K562 (cell line): ENCODE results near the gene UNKL. TPM values are rescaled to one million over a fixed set of nuclear protein-coding genes. Genes with fewer than 3 reads are reported as not detected.

Source experiments
- CBFB ChIP-seq: sonication (generic); formaldehyde crosslinking; IDR thresholded peaks from 2 replicates; pipeline ENCODE4 v1.4.0; 2020; ENCODE audit warnings: mild to moderate bottlenecking, missing genetic modification reagents
- DACH1 ChIP-seq: fragments of 450-650 bp; IDR thresholded peaks from 2 replicates; pipeline ENCODE4 v1.6.1; 2018; ENCODE audit not compliant: partially characterized antibody
- ELF2 ChIP-seq: fragments of 250-450 bp; sonication (Bioruptor Pico); IDR thresholded peaks from 2 replicates; pipeline ENCODE4 v1.5.0; 2021; ENCODE audit warnings: mild to moderate bottlenecking
- HNRNPUL1 ChIP-seq: fragments of 200-400 bp; formaldehyde crosslinking; IDR thresholded peaks from 2 replicates; pipeline ENCODE4 v1.6.1; 2017; ENCODE audit warnings: low read length
- ILK ChIP-seq: fragments of 450-650 bp; IDR thresholded peaks from 2 replicates; pipeline ENCODE4 v1.6.1; 2016; ENCODE audit warnings: missing genetic modification characterization, low read depth, mild to moderate bottlenecking, missing compliant biosample characterization, moderate library complexity, borderline replicate concordance
- IRF1 ChIP-seq: sonication (generic); formaldehyde crosslinking; IDR thresholded peaks from 2 replicates; pipeline ENCODE4 v1.8.0; 2022; ENCODE audit warnings: missing genetic modification reagents, mild to moderate bottlenecking, borderline replicate concordance
- MEF2D ChIP-seq: conservative IDR thresholded peaks from 2 replicates; pipeline ENCODE4 v1.6.1; 2016; ENCODE audit warnings: low read depth, missing genetic modification characterization, missing compliant biosample characterization
- SAP30 ChIP-seq: fragments of 200-600 bp; sonication (generic); IDR thresholded peaks from 2 replicates; pipeline ENCODE4 v1.6.1; 2012; ENCODE audit warnings: borderline replicate concordance, low read depth, mild to moderate bottlenecking, moderate library complexity, low read length, control low read depth, inconsistent platforms; ENCODE audit not compliant: insufficient read depth, poor library complexity, severe bottlenecking
- SIN3A ChIP-seq, 2 experiments: fragments of 150-350 bp in 1 of 2; IDR thresholded peaks; 2 replicates each; pipeline ENCODE4 v1.6.1; 2011 to 2016; ENCODE audit warnings: borderline replicate concordance in 2 of 2, low read depth in 2 of 2, low read length in 2 of 2, mild to moderate bottlenecking in 2 of 2, moderate library complexity in 2 of 2; ENCODE audit not compliant: control insufficient read depth in 1 of 2
- SMARCA4 ChIP-seq: fragments of 450-650 bp; IDR thresholded peaks from 2 replicates; pipeline ENCODE4 v1.6.1; 2016
- TAF9B ChIP-seq: fragments of 450-650 bp; IDR thresholded peaks from 2 replicates; pipeline ENCODE4 v1.6.1; 2018; ENCODE audit warnings: mild to moderate bottlenecking; ENCODE audit not compliant: partially characterized antibody
- TEAD1 ChIP-seq, 2 experiments: fragments of 450-650 bp in 1 of 2; sonication (generic) in 1 of 2; formaldehyde crosslinking; IDR thresholded peaks; 2 replicates each; pipeline versions ENCODE4 v1.4.0 to v1.8.0; 2020 to 2022; ENCODE audit warnings: mild to moderate bottlenecking in 2 of 2, missing genetic modification reagents in 1 of 2
- THRA ChIP-seq: fragments of 450-650 bp; IDR thresholded peaks from 2 replicates; pipeline ENCODE4 v1.6.1; 2017; ENCODE audit warnings: mild to moderate bottlenecking, moderate library complexity
- ZNF146 ChIP-seq: IDR thresholded peaks from one replicate; pipeline ENCODE4 v1.6.1; 2018; ENCODE audit warnings: missing compliant biosample characterization; ENCODE audit not compliant: unreplicated experiment
- polyA plus RNA-seq, 8 experiments: library from polyadenylated mRNA; depleted of rRNA in 4 of 8; stranded (reverse) in 5 of 8; unstranded in 3 of 8; fragments of >200 nt; fragmentation: Nextera tagmentation in 2 of 8; fragmentation: Illumina TruSeq in 1 of 8; extraction: Ambion mirVana in 2 of 8; extraction: Trizol in 1 of 8; gene quantifications; 2 replicates each; pipeline versions ENCODE4 v1.2.1 to v1.2.3, GENCODE V29; 2011 to 2014; ENCODE audit warnings: inconsistent platforms in 1 of 8, missing spikeins in 1 of 8
- total RNA-seq, 7 experiments: library from RNA; depleted of rRNA in 6 of 7; stranded (reverse); fragments of >200 nt in 6 of 7; fragmentation: Illumina TruSeq in 2 of 7; extraction: Trizol in 2 of 7; gene quantifications; 2 replicates each; pipeline versions ENCODE4 v1.2.1 to v1.2.3, GENCODE V29; 2011 to 2021; ENCODE audit warnings: low replicate concordance in 1 of 7
- TF ChIP-seq, protein P1 (sequence below): fragments of 450-650 bp; formaldehyde crosslinking; IDR thresholded peaks from 2 replicates; pipeline ENCODE4 v1.4.0; 2022; ENCODE audit warnings: mild to moderate bottlenecking, moderate library complexity
- TF ChIP-seq, protein P2 (sequence below): fragments of 450-650 bp; IDR thresholded peaks from 2 replicates; pipeline ENCODE4 v1.6.1; 2016; ENCODE audit warnings: low read depth

Gene UNKL
- total and polyA plus RNA-seq, 9 of the 15 experiments (the other 6 are each of a cell fraction or from before 2014, with no cell fraction given), result 0.37 to 30.2 (median 5.1) TPM

DNA sequence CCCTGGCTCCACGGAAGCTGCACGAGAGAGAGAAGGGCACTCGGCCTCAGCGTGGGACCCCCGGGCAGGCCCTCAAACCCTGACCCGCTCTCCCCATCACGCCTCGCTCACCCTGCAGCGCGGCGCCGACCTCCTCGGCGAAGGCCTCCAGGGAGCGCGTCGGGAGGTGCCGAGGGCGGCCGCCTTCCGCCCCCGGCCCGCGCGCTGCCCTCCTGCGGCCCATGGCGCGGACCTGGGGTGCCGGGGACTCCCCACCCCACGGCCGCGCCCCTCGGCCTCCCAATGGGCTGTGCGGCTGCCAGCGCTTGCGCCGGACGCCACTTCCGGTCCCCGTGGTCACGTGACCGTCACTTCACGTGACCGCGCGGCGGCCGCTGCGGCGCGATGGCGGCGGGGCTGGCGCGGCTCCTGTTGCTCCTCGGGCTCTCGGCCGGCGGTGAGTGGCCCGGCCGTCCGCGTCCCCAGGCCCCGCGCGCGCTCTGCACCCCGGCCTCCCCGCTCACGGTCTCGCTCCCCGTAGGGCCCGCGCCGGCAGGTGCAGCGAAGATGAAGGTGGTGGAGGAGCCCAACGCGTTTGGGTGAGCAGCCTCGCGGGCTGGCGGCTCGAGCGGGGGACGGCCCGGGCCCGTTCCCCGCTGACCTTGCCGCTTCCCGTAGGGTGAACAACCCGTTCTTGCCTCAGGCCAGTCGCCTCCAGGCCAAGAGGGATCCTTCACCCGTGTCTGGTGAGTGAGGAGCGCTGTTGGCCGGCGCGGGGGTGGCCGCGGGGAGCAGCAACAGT is 62.7 kb downstream of the UNKL start, which contains the start of the genes GNPTG and TSR3 (continued):
- TF ChIP-seq ELF2 (CRISPR knock-in tag) (peak; percentile 98), THRA (no peak), IRF1 (no peak), TAF9B (no peak), ILK (tag) (no peak), ZNF146 (no peak), MEF2D (no peak), DACH1 (no peak), SIN3A (IDR thresholded peaks at IDR 0.05; ENCODE audit: borderline replicate concordance in 2 of 2, control insufficient read depth in 1 of 2, low read depth in 2 of 2, low read length in 2 of 2) (peak; percentile 100), HNRNPUL1 (no peak), TEAD1 (CRISPR knock-in tag; IDR thresholded peaks at IDR 0.05) (no peak; a peak in 1 of 4 replicates), CBFB (CRISPR knock-in tag) (no peak), SMARCA4 (no peak), SAP30 (peak; percentile 94)
- TF ChIP-seq, protein P1, sequence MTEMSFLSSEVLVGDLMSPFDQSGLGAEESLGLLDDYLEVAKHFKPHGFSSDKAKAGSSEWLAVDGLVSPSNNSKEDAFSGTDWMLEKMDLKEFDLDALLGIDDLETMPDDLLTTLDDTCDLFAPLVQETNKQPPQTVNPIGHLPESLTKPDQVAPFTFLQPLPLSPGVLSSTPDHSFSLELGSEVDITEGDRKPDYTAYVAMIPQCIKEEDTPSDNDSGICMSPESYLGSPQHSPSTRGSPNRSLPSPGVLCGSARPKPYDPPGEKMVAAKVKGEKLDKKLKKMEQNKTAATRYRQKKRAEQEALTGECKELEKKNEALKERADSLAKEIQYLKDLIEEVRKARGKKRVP (CRISPR knock-in tag), result no peak
- TF ChIP-seq, protein P2, sequence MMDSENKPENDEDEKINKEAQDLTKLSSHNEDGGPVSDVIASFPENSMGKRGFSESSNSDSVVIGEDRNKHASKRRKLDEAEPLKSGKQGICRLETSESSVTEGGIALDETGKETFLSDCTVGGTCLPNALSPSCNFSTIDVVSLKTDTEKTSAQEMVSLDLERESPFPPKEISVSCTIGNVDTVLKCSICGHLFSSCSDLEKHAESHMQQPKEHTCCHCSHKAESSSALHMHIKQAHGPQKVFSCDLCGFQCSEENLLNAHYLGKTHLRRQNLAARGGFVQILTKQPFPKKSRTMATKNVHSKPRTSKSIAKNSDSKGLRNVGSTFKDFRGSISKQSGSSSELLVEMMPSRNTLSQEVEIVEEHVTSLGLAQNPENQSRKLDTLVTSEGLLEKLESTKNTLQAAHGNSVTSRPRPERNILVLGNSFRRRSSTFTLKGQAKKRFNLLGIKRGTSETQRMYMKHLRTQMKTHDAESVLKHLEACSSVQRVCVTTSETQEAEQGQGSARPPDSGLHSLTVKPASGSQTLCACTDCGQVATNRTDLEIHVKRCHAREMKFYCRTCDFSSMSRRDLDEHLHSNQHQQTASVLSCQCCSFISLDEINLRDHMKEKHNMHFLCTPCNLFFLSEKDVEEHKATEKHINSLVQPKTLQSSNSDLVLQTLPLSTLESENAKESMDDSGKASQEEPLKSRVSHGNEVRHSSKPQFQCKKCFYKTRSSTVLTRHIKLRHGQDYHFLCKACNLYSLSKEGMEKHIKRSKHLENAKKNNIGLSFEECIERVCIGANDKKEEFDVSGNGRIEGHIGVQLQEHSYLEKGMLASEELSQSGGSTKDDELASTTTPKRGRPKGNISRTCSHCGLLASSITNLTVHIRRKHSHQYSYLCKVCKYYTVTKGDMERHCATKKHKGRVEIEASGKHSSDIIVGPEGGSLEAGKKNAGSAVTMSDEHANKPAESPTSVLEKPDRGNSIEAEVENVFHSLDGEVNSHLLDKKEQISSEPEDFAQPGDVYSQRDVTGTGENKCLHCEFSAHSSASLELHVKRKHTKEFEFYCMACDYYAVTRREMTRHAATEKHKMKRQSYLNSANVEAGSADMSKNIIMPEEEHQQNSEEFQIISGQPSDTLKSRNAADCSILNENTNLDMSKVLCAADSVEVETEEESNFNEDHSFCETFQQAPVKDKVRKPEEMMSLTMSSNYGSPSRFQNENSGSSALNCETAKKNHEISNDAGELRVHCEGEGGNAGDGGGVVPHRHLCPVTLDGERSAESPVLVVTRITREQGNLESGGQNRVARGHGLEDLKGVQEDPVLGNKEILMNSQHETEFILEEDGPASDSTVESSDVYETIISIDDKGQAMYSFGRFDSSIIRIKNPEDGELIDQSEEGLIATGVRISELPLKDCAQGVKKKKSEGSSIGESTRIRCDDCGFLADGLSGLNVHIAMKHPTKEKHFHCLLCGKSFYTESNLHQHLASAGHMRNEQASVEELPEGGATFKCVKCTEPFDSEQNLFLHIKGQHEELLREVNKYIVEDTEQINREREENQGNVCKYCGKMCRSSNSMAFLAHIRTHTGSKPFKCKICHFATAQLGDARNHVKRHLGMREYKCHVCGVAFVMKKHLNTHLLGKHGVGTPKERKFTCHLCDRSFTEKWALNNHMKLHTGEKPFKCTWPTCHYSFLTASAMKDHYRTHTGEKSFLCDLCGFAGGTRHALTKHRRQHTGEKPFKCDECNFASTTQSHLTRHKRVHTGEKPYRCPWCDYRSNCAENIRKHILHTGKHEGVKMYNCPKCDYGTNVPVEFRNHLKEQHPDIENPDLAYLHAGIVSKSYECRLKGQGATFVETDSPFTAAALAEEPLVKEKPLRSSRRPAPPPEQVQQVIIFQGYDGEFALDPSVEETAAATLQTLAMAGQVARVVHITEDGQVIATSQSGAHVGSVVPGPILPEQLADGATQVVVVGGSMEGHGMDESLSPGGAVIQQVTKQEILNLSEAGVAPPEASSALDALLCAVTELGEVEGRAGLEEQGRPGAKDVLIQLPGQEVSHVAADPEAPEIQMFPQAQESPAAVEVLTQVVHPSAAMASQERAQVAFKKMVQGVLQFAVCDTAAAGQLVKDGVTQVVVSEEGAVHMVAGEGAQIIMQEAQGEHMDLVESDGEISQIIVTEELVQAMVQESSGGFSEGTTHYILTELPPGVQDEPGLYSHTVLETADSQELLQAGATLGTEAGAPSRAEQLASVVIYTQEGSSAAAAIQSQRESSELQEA, result 0 out of 2 replicates have a peak, but pooled peaks have one; percentile 21
